COLO668 (cell line): ENCODE results near the gene TCF20.

ENCODE experiments used
- DNase-seq: peaks from one replicate; lab custom pipeline; 2025; ENCODE audit not compliant: unreplicated experiment; lab: John Stamatoyannopoulos, UW

The TCF20 gene

GRCh38 chr22:42261296-42261695, 9.2 kb downstream of the TCF20 start:
- DNase-seq = no peak

- no peak for DNase-seq
Measured at GRCh38 chr22:42258126-42258525, 12.3 kb downstream of the TCF20 start.

GRCh38 chr22:42257386-42257785, 13.1 kb downstream of the TCF20 start:
- DNase-seq = no peak

- DNase-seq = no peak
Measured at GRCh38 chr22:42256930-42257329, 13.5 kb downstream of the TCF20 start.

- DNase-seq = no peak
Measured at GRCh38 chr22:42256220-42256619, 14.2 kb downstream of the TCF20 start.

GRCh38 chr22:42249831-42250230, 20.6 kb downstream of the TCF20 start:
- DNase-seq = no peak

- DNase-seq = no peak
Measured at GRCh38 chr22:42248995-42249394, 21.5 kb downstream of the TCF20 start.

GRCh38 chr22:42247596-42247995, 22.9 kb downstream of the TCF20 start:
- no peak for DNase-seq

- no peak for DNase-seq
Measured at GRCh38 chr22:42243802-42244060, 26.7 kb downstream of the TCF20 start.

- DNase-seq = no peak
Measured at GRCh38 chr22:42236848-42237247, 33.6 kb downstream of the TCF20 start.

- no peak for DNase-seq
Measured at GRCh38 chr22:42236268-42236667, 34.2 kb downstream of the TCF20 start.

GRCh38 chr22:42233879-42234278, 36.6 kb downstream of the TCF20 start:
- DNase-seq = no peak

GRCh38 chr22:42231929-42232328, 38.5 kb downstream of the TCF20 start:
- DNase-seq = no peak

GRCh38 chr22:42229455-42230149, 40.9 kb downstream of the TCF20 start:
- DNase-seq = no peak

- no peak for DNase-seq
Measured at GRCh38 chr22:42228483-42228882, 42.0 kb downstream of the TCF20 start.

GRCh38 chr22:42227435-42227834, 43.0 kb downstream of the TCF20 start:
- no peak for DNase-seq

GRCh38 chr22:42225841-42226240, 44.6 kb downstream of the TCF20 start:
- DNase-seq = no peak

- no peak for DNase-seq
Measured at GRCh38 chr22:42222140-42222539, 48.3 kb downstream of the TCF20 start.
